GM19035 (cell line): ENCODE results near the gene ADGRG3.
"Not testable (repeated sequence)": the region's sequence is repeated elsewhere in the genome, so short reads cannot be mapped to it uniquely, and the experiment has no call there.

Source experiments
- ATAC-seq: cut with Tn5 transposase; IDR thresholded peaks from one replicate; pipeline ENCODE4 v1.9.1; 2021; ENCODE audit not compliant: unreplicated experiment

Gene ADGRG3

DNA sequence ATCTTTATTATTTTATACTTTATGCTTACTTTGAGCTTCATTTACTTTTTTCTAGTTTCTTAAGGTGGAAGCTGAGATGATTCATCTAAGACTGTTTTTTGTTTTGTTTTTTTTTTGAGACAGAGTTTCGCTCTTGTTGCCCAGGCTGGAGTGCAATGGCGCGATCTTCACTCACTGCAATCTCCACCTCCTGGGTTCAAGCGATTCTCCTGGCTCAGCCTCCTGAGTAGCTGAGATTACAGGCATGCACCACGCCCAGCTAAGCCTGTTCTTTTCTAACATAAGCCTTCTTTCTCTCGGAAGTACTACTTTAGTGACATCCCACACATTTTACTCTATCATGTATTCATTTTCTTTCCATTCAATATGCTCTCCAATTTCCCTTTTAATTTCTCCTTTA lies 44.5 kb downstream of the ADGRG3 start:
- ATAC-seq = not testable (repeated sequence)

DNA sequence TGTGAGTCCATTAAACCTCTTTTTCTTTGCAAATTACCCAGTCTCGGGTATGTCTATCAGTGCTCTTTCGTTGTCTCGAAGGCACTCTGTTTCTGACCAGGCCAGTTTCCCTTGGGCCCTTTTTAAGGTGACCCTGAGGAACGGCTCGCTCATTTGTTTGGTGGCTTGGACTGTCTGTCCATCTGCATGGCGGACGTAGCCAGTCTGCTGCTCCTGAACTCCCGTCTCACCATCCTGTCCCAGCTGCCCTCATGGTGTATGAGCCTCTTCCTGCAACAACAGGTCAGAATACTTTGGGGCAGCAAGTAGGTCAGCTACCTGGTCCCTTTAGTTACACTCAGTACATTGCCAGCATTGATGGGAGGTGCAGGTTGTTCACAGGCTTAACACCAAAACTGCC lies 45.5 kb downstream of the ADGRG3 start:
- no peak for ATAC-seq

DNA sequence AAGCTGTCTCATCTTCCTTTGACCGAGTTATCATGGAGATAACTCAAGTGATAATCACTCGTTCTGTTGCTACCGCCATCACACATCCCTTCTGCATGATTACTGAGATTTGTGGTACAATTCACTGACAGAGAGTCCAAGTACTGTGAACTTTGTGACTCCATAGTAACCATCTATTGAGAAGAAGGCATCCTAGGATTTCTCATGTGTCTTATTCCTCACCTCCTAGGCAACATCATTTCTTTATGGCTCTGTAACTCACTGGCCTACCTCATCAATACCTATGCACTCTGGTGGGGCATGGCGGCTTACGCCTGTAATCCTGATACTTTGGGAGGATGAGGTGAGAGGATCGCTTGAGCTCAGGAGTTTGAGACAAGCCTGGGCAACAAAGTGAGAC lies 45.9 kb downstream of the ADGRG3 start:
- no peak for ATAC-seq

DNA sequence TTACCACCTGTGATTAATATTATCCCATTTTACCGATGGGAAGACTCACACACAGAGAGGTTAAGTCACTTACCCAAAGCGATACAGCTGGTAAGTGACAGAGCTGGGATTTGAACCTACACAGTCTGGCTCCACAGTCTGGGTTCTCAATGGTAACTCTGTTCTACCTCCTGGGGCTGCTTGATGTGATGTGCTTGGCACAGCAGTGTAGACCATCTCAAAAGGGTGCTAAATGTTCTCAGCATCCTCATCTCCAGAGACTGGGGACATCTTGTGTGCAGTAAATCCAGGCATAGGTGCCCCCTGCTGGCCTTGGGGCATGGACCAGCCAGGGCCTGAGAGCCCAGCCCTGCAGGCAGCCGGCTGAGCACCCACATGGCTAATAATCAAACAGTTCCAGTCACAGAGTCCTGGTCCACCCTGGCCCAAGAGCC lies 52.1 kb downstream of the ADGRG3 start:
- ATAC-seq = no peak

DNA sequence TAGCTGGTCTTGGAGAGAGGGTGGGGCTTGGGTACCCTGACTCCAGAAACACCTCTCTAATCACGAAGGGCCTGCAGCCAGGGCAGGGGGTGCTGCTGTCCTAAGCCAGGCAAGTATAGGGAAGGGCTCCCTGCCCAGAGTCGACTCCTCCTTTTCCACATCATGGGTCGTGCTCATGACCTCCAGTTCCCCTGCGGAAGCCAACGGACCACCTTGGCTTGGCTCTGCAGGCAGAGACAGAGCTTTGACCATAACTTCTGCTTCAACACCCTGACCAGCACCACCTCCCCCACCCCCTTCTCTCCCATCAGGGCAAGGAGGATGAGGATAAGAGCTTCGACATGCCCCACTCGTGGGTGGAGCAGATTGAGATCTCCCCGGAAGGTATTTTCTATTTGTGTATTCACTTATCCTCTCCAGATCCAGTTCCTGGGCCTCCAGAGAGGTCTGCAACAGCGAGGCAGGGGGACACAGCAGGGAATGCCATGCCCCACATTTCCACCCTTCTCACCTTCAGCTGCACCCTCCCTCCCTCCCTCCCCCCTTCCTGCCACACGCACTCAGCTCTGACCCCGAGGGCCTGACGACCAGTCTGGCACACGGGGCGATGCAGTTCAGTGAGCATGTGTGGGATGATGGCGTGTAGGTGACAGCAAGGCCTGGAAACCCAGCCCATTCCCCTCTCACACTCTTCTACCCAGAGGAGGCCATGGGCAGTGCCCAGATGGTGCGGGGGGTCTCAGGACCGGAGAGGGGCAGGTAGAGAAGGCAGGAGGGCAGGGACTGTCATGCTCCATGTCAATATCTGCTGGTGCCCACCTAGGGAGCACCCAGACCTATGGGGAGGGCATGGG lies 53.5 kb downstream of the ADGRG3 start:
- ATAC-seq = no peak

DNA sequence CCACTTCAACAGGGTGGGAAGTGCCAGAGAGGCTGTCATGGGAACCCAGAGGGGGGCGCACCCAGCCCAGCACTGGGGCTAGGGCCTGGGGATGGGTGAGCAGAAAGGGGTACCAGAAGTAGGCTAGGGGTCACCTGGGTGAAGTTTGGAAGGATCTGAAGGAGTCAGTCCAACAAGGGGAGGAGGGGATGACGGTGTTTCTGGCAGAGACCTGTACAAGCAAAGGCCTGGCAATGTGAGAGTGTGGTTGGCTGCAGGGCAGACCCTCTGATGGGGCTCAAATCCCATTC lies 54.0 kb downstream of the ADGRG3 start:
- no peak for ATAC-seq

DNA sequence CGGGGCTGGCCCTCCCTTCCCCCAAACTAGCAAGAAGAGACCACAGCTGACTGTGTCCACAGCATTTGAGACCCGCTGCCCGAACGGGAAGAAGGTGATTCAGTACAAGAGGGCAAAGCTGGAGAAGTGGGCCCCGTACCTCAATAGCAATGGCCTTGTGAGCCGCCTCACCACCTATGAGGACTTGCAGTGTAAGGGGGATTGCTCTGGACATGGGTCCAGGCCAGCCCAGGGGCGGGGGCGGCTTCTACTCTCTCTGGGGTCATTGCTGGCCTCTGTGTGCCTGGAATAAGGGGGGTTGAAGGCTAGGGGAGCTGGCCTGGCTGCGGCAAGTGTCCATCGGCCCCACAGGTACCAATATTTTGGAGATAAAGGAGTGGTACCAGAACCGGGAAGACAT lies 54.5 kb downstream of the ADGRG3 start:
- ATAC-seq = no peak

DNA sequence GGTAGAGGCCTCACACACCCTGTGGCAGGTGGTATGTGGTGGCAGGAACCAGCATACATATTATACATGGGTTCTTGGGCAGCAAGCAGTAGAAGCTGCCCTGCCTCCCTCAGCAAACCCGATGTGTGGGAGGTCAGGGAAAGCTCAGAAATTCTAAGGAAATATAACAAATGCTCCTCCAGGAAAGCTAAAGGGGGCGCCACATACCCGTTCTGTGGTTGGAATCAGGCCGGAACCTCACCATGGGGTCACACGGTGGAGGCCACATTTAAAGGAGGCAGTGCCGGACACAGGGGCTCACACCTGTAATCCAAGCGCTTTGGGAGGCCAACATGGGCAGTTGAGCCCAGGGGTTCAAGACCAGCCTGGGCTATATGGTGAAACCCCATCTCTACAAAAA lies 55.1 kb downstream of the ADGRG3 start:
- no peak for ATAC-seq

DNA sequence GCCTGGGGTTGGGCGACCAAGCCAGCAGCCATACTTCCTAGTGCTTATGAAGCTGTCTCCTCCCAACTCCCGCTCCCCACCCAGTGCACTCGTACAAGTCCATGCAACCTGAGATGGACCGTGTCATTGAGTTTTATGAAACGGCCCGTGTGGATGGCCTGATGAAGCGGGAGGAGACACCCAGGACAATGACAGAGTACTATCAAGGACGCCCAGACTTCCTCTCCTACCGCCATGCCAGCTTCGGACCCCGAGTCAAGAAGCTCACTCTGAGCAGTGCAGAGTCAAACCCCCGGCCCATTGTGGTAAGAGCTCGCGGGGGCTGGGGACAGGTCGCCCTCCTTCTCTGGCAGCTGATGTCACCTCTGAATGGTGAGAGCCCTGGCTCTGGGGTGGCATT lies 56.4 kb downstream of the ADGRG3 start:
- no peak for ATAC-seq

DNA sequence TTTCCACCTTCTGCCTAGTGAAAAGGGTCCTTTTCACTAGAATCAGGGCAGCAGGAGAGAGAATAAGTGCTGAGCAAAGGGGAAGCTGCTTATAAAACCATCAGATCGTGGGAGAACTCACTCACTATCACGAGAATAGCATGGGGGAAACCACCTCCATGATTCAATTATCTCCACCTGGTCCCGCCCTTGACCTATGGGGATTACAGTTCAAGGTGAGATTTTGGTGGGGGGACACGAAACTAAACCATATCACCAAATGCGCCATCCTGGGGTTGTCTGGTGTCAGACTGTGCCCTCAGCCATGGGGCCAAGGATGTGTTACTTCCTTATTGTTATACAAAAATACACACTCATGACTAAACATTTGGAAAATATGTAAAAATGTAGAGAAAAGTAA lies 57.0 kb downstream of the ADGRG3 start:
- no peak for ATAC-seq

DNA sequence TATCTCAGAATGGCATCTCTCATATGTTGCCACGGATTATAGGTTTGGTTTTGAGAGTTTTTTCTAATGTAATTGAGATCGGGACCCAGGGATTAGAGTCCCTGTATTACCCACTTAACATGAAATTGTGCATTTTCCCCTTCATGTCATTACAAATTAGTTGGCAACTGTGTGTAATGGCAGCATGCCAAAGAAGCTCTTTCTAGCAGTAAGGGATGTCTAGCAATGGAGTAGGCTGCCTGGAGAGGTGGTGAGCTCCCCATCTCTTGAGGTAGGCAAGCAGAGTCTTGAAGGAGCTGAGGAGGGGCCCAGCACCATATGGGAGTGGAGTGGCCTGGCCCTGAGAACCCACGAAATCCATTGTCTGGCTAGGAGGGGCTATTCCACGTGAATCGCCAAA lies 57.4 kb downstream of the ADGRG3 start:
- ATAC-seq = no peak

DNA sequence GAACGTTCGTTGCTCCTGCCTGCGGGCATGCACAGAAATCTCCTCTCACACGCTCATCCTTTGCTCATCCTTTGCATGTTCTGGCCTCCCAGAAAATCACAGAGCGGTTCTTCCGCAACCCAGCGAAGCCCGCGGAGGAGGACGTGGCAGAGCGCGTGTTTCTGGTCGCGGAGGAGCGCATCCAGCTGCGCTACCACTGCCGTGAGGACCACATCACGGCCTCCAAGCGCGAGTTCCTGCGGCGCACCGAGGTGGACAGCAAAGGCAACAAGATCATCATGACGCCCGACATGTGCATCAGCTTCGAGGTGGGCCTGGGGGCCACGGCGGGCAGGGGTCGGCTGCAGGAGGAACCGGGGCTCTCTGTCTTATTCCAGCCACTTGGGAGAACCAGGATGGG lies 57.9 kb downstream of the ADGRG3 start:
- ATAC-seq = no peak

DNA sequence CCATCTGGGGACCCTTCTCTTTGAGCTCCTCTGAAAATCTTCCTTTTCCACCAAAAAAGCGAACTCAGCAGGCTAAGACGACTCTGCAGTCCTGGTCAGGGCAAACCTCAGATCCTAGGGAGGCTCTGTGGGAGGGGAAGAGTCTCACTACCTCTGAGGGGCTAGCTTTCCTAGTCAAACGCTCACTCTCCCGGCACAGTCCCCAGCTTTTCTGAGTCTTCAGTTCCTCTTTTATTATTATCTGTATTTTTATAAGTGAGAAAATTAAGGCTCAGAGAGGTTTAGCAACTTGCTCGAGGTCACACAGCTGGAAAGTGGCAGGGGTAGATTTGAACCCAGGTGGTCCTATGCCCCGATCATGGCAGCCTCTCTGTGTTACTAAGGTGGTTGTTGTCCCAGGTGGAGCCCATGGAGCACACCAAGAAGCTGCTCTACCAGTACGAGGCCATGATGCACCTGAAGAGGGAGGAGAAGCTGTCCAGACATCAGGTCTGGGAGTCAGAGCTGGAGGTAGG lies 58.4 kb downstream of the ADGRG3 start:
- no peak for ATAC-seq

DNA sequence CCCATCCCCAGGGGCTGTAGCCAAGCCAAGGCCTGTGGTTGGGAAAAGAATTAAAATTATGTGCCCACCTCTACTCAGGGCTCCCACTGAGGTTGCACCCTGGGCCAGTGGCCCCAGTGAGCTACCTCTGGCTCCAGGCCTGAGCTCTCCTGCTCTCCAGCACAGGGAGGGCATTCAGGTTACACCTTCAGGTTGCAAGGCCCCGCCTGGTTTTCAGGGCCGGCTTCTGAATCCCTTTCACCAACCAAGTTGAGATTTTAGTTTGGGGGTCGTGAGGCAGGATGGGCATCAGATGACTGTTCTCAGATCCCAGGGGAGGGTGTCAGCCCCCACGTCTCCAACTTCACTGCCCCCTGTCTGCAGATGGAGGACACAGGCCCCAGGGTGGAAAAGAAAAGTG lies 59.5 kb downstream of the ADGRG3 start:
- ATAC-seq = no peak

DNA sequence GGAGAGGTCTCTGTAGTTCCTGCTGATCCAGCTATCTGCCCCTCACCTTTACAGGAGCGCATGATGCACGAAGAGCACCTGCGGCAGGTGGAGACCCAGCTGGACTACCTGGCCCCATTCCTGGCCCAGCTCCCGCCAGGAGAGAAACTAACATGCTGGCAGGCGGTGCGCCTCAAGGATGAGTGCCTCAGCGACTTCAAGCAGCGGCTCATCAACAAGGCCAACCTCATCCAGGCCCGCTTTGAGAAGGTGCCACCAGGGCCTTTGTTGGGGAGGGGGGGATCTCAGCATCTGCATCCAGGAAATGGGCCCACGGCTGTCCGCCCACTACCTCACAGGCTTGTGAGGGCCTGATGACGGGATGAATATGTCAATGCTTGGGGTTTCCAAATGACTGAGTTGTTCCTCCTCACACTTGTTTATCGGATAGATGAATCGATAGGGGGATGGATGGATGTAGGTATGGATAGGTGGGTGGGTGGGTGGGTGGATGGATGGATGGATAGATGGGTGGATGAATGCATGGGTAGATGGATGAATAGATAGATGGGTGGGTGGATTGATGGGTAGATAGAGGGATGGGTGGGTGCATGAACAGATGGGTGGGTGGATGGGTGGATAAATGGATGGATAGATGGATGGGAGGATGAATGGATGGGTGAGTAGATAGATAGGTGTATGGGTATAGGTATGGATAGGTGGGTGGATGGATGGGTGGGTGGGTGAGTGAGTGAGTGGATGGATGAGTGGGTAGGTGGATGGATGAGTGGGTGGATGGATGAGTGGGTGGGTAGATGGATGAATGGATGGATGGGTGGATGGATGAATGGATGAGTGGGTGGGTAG lies 60.5 kb downstream of the ADGRG3 start:
- ATAC-seq = no peak

DNA sequence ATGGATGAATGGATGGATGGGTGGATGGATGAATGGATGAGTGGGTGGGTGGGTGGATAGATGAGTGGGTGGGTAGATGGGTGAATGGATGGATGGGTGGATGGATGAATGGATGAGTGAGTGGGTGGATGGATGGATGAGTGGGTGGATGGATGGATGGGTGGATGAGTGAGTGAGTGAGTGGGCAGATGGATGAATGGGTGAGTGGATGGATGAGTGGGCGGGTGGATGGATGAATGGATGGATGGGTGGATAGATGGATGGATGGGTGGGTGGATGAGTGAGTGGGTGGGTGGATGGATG lies 61.0 kb downstream of the ADGRG3 start:
- ATAC-seq = no peak

DNA sequence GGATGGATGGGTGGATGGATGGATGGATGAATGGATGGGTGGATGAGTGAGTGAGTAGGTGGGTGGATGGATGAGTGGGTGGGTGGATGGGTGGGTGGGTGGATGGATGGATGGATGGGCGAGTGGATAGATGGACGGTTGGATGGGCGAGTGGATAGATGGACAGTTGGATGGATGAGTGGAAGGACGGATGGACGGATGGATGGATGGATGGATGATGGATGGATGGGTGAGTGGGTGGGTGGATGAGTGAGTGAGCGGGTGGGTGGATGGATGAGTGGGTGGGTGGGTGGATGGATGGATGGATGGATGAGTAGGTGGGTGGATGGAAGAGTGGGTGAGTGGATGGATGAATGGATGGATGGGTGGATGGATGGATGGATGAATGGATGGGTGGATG lies 61.7 kb downstream of the ADGRG3 start:
- ATAC-seq = not testable (repeated sequence)

DNA sequence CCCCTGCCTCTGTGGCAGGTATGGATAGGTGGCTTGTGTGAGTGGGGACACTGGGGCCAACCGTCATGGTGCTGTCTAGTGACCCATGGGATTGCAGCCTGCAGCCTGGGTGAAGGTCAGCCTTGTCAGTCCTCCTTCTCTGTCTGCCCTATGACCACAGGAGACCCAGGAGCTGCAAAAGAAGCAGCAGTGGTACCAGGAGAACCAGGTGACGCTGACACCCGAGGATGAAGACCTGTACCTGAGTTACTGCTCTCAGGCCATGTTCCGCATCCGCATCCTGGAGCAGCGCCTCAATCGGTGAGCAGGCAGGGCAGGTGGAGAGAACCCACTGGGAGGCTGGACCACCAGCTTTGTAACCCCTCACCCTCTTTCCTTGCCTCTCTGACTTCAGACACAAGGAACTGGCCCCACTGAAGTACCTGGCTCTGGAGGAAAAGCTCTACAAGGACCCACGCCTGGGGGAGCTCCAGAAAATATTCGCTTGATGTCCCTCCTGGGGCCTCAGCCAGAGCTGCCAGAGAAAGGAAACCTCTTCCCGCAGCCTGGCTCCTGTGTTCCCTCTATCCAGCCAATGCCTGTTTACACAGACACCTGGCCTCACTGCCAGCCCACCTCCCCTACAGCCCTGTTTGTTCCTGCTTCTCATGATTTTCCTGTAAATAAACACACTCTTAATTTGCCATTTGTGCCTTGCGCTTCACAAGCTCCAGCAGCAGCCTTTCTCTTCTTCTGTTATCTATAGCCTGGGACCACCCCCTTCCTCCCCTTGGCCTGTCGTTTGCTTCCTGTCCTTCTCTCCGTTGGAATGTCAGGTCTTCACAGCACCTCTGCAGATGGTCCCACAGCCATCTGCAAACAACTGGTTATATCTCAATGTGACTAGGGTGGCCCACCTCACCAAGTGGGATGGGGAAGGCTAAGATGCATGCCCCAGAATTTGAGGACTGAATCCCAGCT lies 62.9 kb downstream of the ADGRG3 start:
- no peak for ATAC-seq

DNA sequence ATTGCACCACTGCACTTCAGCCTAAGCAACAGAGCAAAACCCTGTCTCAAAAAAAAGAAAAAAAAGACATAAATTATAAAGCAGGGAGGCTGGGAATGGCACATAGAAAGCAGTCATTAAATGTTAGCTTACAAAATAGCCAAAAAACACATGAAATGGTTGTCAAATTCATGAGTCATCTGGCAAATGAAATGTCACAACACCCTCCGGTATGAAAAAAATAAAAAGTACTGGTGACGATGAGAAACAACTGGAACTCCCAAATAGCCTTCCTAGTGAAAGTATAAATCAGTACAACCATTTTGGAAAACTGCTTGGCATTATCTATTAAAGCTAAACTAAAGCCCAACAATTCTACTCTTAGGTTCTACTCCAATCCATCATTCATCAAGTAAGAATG lies 63.9 kb downstream of the ADGRG3 start:
- no peak for ATAC-seq

DNA sequence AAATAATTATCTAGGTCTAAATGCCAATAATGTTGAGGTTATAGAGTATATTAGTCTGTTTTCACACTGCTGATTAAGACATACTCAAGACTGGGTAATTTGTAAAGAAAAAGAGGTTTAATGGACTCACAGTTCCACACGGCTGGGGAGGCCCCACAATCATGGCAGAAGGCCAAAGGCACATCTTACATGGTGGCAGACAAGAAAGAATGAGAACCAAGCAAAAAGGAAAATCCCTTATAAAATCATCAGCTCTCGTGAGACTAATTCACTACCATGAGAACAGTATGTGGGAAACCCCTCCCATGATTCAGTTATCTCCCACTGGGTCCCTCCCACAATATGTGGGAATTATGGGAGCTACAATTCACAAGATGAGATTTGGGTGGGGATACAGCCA lies 64.6 kb downstream of the ADGRG3 start:
- no peak for ATAC-seq

DNA sequence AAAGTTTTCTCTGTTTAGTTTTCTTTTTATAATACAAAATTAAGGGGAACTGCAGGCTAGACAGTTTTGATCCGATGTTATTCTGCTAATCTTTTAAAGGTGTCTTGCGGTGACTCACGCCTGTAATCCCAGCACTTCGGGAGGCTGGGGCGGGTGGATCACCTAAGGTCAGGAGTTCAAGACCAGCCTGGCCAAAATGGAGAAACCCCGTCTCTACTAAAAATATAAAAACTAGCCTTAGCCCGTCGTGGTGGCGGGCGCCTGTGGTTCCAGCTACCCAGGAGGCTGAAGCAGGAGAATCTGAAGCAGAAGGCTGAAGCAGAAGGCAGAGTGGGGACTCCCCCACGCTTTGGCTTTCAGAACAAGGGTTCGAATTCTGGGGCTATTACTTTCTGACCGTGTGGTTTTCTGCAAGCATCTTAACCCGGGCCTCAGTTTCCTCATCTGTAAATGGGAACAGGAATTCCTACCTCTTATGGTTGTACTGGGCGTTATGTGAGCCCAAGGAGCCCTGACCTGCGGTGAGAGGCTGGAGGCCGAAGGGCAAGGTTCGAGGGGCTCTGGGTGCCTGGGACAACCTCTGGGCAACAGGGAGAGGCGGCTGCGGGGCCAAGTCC lies 66.3 kb downstream of the ADGRG3 start:
- ATAC-seq = no peak
